NCI-H446 treated with DMSO at 0.1 percent for 48 hours (cell line): ENCODE results near the gene C11orf91.
A peak's percentile ranks its signal among the peaks of the same experiment; 100 is the strongest.
"Not testable (repeated sequence)": the region's sequence is repeated elsewhere in the genome, so short reads cannot be mapped to it uniquely, and the experiment has no call there.

Source experiments
- DNase-seq: peaks from one replicate; lab custom pipeline; 2025; lab: John Stamatoyannopoulos, UW

C11orf91 gene

GRCh38 chr11:33696411-33696810 is 4.2 kb downstream of the C11orf91 start:
- no peak for DNase-seq

- DNase-seq: no peak
Observed at GRCh38 chr11:33695051-33695566, 5.5 kb downstream of the C11orf91 start.

GRCh38 chr11:33694346-33695050 is 6.1 kb downstream of the C11orf91 start:
- peak; percentile 61 for DNase-seq

GRCh38 chr11:33692541-33692940 is 8.1 kb downstream of the C11orf91 start:
- DNase-seq: peak; percentile 80

GRCh38 chr11:33692013-33692504 is 8.6 kb downstream of the C11orf91 start:
- DNase-seq: peak; percentile 95

- no peak for DNase-seq
Observed at GRCh38 chr11:33691066-33691864, 9.4 kb downstream of the C11orf91 start.

- no peak for DNase-seq
Observed at GRCh38 chr11:33690290-33691065, 10.1 kb downstream of the C11orf91 start.

- DNase-seq: peak; percentile 18
Observed at GRCh38 chr11:33689501-33689900, 11.1 kb downstream of the C11orf91 start.

- no peak for DNase-seq
Observed at GRCh38 chr11:33689085-33689484, 11.5 kb downstream of the C11orf91 start.

GRCh38 chr11:33687733-33688479 is 12.7 kb downstream of the C11orf91 start:
- peak; percentile 50 for DNase-seq

GRCh38 chr11:33685082-33685481 is 15.5 kb downstream of the C11orf91 start:
- no peak for DNase-seq

- no peak for DNase-seq
Observed at GRCh38 chr11:33684003-33684706, 16.5 kb downstream of the C11orf91 start.

GRCh38 chr11:33682446-33682845 is 18.2 kb downstream of the C11orf91 start:
- DNase-seq: no peak

GRCh38 chr11:33682019-33682418 is 18.6 kb downstream of the C11orf91 start:
- no peak for DNase-seq

- DNase-seq: not testable (repeated sequence)
Observed at GRCh38 chr11:33678616-33679015, 22.0 kb downstream of the C11orf91 start.

GRCh38 chr11:33674035-33674814 is 26.4 kb downstream of the C11orf91 start:
- DNase-seq: no peak

- no peak for DNase-seq
Observed at GRCh38 chr11:33672273-33672672, 28.4 kb downstream of the C11orf91 start.

GRCh38 chr11:33670250-33671011 is 30.2 kb downstream of the C11orf91 start:
- no peak for DNase-seq

- DNase-seq: no peak
Observed at GRCh38 chr11:33669598-33670249, 30.9 kb downstream of the C11orf91 start.
